Measurements from ENCODE around the gene HES2.
"Not testable (repeated sequence)": the region's sequence is repeated elsewhere in the genome, so short reads cannot be mapped to it uniquely, and the experiment has no call there.

Gene HES2

GRCh38 chr1:6463120-6463412 lies 43.3 kb upstream of the HES2 start:
- no peak for DNase-seq
- no peaks in the 10 kb centered on the region for H3K27me3 ChIP-seq (replicated peaks; ENCODE audit: control insufficient read depth, insufficient read depth, low read length, poor library complexity, severe bottlenecking)
- peak overlapping the region; percentile 96 for H3K27ac ChIP-seq (ENCODE audit: insufficient read depth, low read length, poor library complexity, severe bottlenecking)
- peaks cover 73% of the 10 kb centered on the region for H3K4me1 ChIP-seq (ENCODE audit: control insufficient read depth, insufficient read depth, low read length, poor library complexity, severe bottlenecking)
- peaks cover 27% of the 10 kb centered on the region for H3K36me3 ChIP-seq (ENCODE audit: control insufficient read depth, insufficient read depth, low read length)
- H3K9me3 ChIP-seq (ENCODE audit: control insufficient read depth, low read length) = no peaks in the 10 kb centered on the region
- no peak overlapping the region for H3K4me3 ChIP-seq (ENCODE audit: insufficient read depth, low read depth, low read length, poor library complexity, severe bottlenecking)

GRCh38 chr1:6462412-6463119 lies 42.8 kb upstream of the HES2 start:
- H3K9me3 ChIP-seq (ENCODE audit: control insufficient read depth, low read length) = no peaks in the 10 kb centered on the region
- no peak for DNase-seq
- no peak overlapping the region for H3K4me3 ChIP-seq (ENCODE audit: insufficient read depth, low read depth, low read length, poor library complexity, severe bottlenecking)
- peaks cover 27% of the 10 kb centered on the region for H3K36me3 ChIP-seq (ENCODE audit: control insufficient read depth, insufficient read depth, low read length)
- H3K27ac ChIP-seq (ENCODE audit: insufficient read depth, low read length, poor library complexity, severe bottlenecking) = peak overlapping the region; percentile 96
- H3K4me1 ChIP-seq (ENCODE audit: control insufficient read depth, insufficient read depth, low read length, poor library complexity, severe bottlenecking) = peaks cover 73% of the 10 kb centered on the region
- no peaks in the 10 kb centered on the region for H3K27me3 ChIP-seq (replicated peaks; ENCODE audit: control insufficient read depth, insufficient read depth, low read length, poor library complexity, severe bottlenecking)

- DNase-seq = no peak
- Histone ChIP-seq H3K27me3 (replicated peaks; ENCODE audit: control insufficient read depth, insufficient read depth, low read length, poor library complexity, severe bottlenecking) (no peaks in the 10 kb centered on the region), H3K36me3 (ENCODE audit: control insufficient read depth, insufficient read depth, low read length) (peaks cover 27% of the 10 kb centered on the region), H3K4me1 (ENCODE audit: control insufficient read depth, insufficient read depth, low read length, poor library complexity, severe bottlenecking) (peaks cover 66% of the 10 kb centered on the region), H3K27ac (ENCODE audit: insufficient read depth, low read length, poor library complexity, severe bottlenecking) (peak overlapping the region; percentile 96), H3K4me3 (ENCODE audit: insufficient read depth, low read depth, low read length, poor library complexity, severe bottlenecking) (no peak overlapping the region), H3K9me3 (ENCODE audit: control insufficient read depth, low read length) (no peaks in the 10 kb centered on the region)
Observed at GRCh38 chr1:6461538-6462411, 42.1 kb upstream of the HES2 start.

GRCh38 chr1:6461051-6461530 lies 41.4 kb upstream of the HES2 start:
- H3K4me1 ChIP-seq (ENCODE audit: control insufficient read depth, insufficient read depth, low read length, poor library complexity, severe bottlenecking) = peaks cover 59% of the 10 kb centered on the region
- peaks cover 27% of the 10 kb centered on the region for H3K36me3 ChIP-seq (ENCODE audit: control insufficient read depth, insufficient read depth, low read length)
- H3K27ac ChIP-seq (ENCODE audit: insufficient read depth, low read length, poor library complexity, severe bottlenecking) = peak overlapping the region; percentile 96
- H3K9me3 ChIP-seq (ENCODE audit: control insufficient read depth, low read length) = no peaks in the 10 kb centered on the region
- peak overlapping the region; percentile 43 for H3K4me3 ChIP-seq (ENCODE audit: insufficient read depth, low read depth, low read length, poor library complexity, severe bottlenecking)
- no peak for DNase-seq
- no peaks in the 10 kb centered on the region for H3K27me3 ChIP-seq (replicated peaks; ENCODE audit: control insufficient read depth, insufficient read depth, low read length, poor library complexity, severe bottlenecking)

- H3K4me3 ChIP-seq (ENCODE audit: insufficient read depth, low read depth, low read length, poor library complexity, severe bottlenecking) = peak overlapping the region; percentile 49
- H3K36me3 ChIP-seq (ENCODE audit: control insufficient read depth, insufficient read depth, low read length) = peaks cover 27% of the 10 kb centered on the region
- DNase-seq = peak; percentile 94 to 97 (median 95)
- no peaks in the 10 kb centered on the region for H3K27me3 ChIP-seq (replicated peaks; ENCODE audit: control insufficient read depth, insufficient read depth, low read length, poor library complexity, severe bottlenecking)
- H3K9me3 ChIP-seq (ENCODE audit: control insufficient read depth, low read length) = no peaks in the 10 kb centered on the region
- peak overlapping the region; percentile 96 for H3K27ac ChIP-seq (ENCODE audit: insufficient read depth, low read length, poor library complexity, severe bottlenecking)
- peaks cover 58% of the 10 kb centered on the region for H3K4me1 ChIP-seq (ENCODE audit: control insufficient read depth, insufficient read depth, low read length, poor library complexity, severe bottlenecking)
Observed at GRCh38 chr1:6460301-6461050, 40.8 kb upstream of the HES2 start.

- H3K27ac ChIP-seq (ENCODE audit: insufficient read depth, low read length, poor library complexity, severe bottlenecking) = peak overlapping the region; percentile 96
- peaks cover 27% of the 10 kb centered on the region for H3K36me3 ChIP-seq (ENCODE audit: control insufficient read depth, insufficient read depth, low read length)
- H3K4me1 ChIP-seq (ENCODE audit: control insufficient read depth, insufficient read depth, low read length, poor library complexity, severe bottlenecking) = peaks cover 55% of the 10 kb centered on the region
- DNase-seq = peak; percentile 66 to 72 (median 67)
- peak overlapping the region; percentile 49 for H3K4me3 ChIP-seq (ENCODE audit: insufficient read depth, low read depth, low read length, poor library complexity, severe bottlenecking)
- no peaks in the 10 kb centered on the region for H3K27me3 ChIP-seq (replicated peaks; ENCODE audit: control insufficient read depth, insufficient read depth, low read length, poor library complexity, severe bottlenecking)
- H3K9me3 ChIP-seq (ENCODE audit: control insufficient read depth, low read length) = no peaks in the 10 kb centered on the region
Observed at GRCh38 chr1:6459850-6460265, 40.1 kb upstream of the HES2 start.

- Histone ChIP-seq H3K27me3 (replicated peaks; ENCODE audit: control insufficient read depth, insufficient read depth, low read length, poor library complexity, severe bottlenecking) (no peaks in the 10 kb centered on the region), H3K4me3 (ENCODE audit: insufficient read depth, low read depth, low read length, poor library complexity, severe bottlenecking) (no peak overlapping the region), H3K9me3 (ENCODE audit: control insufficient read depth, low read length) (no peaks in the 10 kb centered on the region), H3K36me3 (ENCODE audit: control insufficient read depth, insufficient read depth, low read length) (peaks cover 10% of the 10 kb centered on the region), H3K4me1 (ENCODE audit: control insufficient read depth, insufficient read depth, low read length, poor library complexity, severe bottlenecking) (peaks cover 36% of the 10 kb centered on the region), H3K27ac (ENCODE audit: insufficient read depth, low read length, poor library complexity, severe bottlenecking) (no peak overlapping the region)
- DNase-seq = no peak
Observed at GRCh38 chr1:6456800-6457466, 37.2 kb upstream of the HES2 start.

- not testable (repeated sequence) for H3K27me3 ChIP-seq (replicated peaks; ENCODE audit: control insufficient read depth, insufficient read depth, low read length, poor library complexity, severe bottlenecking); DNase-seq
Observed at GRCh38 chr1:6455752-6456520, 36.2 kb upstream of the HES2 start.

More at GRCh38 chr1:6455752-6456520, 36.2 kb upstream of the HES2 start:
- not testable (repeated sequence) for H3K9me3 ChIP-seq (ENCODE audit: control insufficient read depth, low read length); H3K36me3 ChIP-seq (ENCODE audit: control insufficient read depth, insufficient read depth, low read length); H3K27ac ChIP-seq (ENCODE audit: insufficient read depth, low read length, poor library complexity, severe bottlenecking); H3K4me3 ChIP-seq (ENCODE audit: insufficient read depth, low read depth, low read length, poor library complexity, severe bottlenecking)
- H3K4me1 ChIP-seq (ENCODE audit: control insufficient read depth, insufficient read depth, low read length, poor library complexity, severe bottlenecking) = peaks cover 26% of the 10 kb centered on the region
